Measurements from ENCODE around the gene LYPD6.

DNA sequence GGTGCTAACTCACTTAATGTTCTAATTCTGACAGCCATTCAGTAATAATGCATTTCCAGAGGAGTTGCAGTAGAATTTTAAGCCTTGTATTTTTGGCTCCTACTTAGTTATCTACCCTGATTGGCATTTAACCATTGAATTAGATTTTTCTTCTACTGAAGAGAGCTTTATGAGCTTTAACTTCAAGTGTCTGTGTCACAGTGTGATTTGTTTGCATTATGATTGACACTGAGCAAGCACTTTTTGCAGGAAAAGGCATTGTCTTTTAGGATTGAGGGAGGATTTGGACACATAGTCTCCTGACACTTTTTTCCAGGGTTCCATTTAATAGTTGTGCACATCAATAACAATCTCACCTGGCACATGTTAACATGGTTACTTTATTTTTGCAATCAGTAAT is 26.7 kb downstream of the LYPD6 start:
- TF ChIP-seq, protein P1, sequence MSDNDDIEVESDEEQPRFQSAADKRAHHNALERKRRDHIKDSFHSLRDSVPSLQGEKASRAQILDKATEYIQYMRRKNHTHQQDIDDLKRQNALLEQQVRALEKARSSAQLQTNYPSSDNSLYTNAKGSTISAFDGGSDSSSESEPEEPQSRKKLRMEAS (IDR thresholded peaks at IDR 0.05; ENCODE audit: low read depth, low read length) = no peak
- TF ChIP-seq, protein P2, sequence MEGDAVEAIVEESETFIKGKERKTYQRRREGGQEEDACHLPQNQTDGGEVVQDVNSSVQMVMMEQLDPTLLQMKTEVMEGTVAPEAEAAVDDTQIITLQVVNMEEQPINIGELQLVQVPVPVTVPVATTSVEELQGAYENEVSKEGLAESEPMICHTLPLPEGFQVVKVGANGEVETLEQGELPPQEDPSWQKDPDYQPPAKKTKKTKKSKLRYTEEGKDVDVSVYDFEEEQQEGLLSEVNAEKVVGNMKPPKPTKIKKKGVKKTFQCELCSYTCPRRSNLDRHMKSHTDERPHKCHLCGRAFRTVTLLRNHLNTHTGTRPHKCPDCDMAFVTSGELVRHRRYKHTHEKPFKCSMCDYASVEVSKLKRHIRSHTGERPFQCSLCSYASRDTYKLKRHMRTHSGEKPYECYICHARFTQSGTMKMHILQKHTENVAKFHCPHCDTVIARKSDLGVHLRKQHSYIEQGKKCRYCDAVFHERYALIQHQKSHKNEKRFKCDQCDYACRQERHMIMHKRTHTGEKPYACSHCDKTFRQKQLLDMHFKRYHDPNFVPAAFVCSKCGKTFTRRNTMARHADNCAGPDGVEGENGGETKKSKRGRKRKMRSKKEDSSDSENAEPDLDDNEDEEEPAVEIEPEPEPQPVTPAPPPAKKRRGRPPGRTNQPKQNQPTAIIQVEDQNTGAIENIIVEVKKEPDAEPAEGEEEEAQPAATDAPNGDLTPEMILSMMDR (IDR thresholded peaks at IDR 0.05; ENCODE audit: low read depth, low read length) = no peak

Measured in NB4 (cell line).